ENCODE measurements around the gene M1AP. TPM values are rescaled to one million over a fixed set of nuclear protein-coding genes. Genes with fewer than 3 reads are reported as not detected.

The M1AP gene
- total RNA-seq, 1 donor from 2014 or later = not detected

DNA sequence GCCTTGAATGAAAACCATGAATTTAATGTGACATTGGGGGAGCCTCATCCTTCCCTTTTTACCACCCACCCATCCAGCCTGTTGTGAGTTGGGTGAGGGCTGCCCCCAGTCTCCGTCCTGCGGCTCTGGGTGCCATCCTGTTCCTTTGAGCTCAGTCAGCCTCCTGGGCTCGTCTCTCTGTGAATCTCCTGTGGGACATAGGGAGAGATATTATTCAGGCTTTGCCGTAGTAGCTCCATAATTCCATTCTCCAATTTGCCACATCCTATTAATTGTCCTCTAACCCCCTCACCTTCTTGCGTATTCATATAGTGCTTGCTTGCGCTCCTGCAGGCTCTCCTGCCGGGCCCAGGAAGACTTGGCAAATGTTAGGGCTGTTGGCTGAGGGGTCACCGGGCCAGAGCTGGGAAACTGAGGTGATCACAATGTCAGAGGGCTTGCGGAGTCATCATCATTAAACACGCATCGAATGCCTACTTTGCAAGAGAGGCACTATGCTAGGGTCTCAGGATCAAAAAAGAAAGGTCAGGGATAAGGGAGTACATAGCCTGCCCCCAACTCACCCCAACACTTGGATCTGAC is 121.4 kb downstream of the M1AP start:
- DNase-seq (ENCODE audit: low read depth) = no peak

DNA sequence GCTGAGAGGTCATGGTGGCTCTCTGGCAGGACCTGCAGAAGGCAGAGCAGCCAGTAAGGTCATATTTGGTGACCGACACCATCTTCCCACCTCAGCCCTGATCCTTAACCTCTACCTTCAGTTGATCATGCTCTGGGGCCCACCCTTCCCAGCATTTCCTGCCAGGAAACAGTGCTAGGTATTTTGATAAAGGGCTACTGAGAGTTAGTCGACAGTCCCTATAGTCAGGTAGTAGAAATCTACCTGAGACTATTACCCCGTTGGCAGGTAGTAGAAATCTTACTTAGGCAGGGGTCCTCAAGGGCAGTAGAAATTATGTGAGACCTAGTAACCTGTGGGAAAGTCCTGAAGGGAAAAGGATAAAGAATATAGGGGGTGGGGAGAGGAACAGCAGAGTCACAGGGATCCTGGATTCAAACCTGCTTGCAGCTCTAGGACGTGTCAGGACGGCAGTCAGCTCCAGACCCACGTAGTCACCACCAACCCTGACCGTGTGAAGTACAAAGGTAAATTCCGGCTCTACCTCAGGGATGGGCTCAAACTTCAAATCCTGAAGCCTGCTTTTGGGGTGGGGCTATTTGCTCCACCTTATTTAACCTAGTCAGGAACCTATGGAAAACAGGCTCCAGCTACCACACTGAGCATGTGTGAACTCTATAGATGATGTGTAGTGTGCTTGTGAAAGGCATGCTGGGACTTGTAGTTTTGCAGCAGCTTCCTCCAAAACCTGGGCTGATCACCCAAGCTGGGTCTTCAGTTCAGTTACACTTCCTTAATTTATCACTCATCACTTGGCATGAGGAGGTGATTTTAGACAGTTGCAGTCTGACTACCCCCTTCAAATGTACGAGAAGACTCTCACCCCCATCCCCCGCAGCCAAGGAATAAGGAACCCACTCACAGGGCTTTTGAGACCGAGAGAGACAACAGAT is 122.1 kb downstream of the M1AP start, which contains the start of gene DQX1:
DQX1 (minus strand) TSS at position 515 of the 932 bp plus-strand sequence; CDS start at position 13, 502 bp downstream.
- no peak for DNase-seq (ENCODE audit: low read depth)

DNA sequence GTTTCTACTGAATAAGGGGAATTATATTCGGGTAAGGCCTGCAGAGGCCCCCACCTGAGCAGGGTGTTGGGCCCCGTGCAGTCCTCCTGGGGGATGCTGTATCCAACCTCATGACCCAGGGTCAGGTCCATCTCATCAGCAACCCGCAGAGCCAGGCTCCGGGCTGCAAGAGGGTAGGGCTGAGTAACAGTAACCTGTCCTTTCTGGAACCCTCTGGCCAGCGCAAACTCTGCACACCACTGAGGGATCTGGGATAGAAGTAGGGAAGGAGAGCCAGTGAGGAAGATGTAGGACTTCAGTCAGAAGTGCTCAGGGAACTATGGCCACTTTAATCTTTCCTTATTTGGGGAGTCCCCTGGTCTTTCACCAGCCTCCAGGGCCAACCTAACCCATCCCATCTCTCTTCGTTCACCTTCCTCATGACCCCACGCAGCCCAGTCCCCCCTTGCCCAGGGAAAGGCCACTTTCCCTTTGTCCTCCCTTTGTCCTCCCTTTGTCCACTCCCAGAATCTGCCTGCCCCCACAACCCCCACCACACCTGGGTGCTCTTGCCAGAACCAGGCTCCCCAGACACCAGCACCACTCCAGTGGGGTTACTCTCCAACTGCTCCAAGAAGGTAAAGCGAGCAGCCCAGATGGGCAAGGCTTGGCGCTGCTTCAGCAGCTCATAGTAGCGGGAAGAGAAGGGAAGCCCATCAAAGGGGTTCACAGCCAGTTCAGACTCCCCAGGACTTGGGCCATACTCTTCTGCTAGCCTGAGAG is 123.0 kb downstream of the M1AP start:
- no peak for DNase-seq (ENCODE audit: low read depth)

DNA sequence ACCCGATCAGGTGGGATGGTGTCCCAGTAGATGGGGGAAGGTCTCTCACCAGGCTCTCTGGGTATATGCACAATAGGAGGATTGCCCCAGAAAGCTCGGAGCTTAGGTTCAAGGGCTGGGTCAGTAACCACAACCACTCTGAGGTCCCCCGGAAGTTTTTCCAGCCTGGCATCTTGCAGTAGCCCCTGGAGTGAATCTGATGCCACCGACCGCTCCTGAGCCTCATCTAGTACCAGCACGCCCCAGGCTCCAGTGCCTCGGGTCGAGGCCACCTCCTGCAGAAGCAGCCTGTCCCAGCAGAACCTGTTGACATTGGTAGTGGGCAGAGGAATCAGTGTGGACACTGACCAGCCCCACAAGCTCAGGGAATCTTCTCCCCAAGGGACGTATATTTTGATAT is 124.1 kb downstream of the M1AP start:
- DNase-seq (ENCODE audit: low read depth) = no peak

- no peak for DNase-seq (ENCODE audit: low read depth)
These were observed 125.6 kb downstream of the M1AP start for GRCh38 chr2:74522516-74522915.

- DNase-seq (ENCODE audit: low read depth) = no peak
These were observed 131.5 kb downstream of the M1AP start for GRCh38 chr2:74516650-74517049.

GRCh38 chr2:74515981-74516633 is 132.0 kb downstream of the M1AP start:
- DNase-seq (ENCODE audit: low read depth) = no peak

- no peak for DNase-seq (ENCODE audit: low read depth)
These were observed 132.7 kb downstream of the M1AP start for GRCh38 chr2:74515271-74515980.

- DNase-seq (ENCODE audit: low read depth) = no peak
These were observed 133.5 kb downstream of the M1AP start, which contains the start of gene TLX2 for GRCh38 chr2:74514368-74515270. Gene TLX2, plus strand, starts transcription at chr2:74514450. Its CDS starts 357 bp downstream, at chr2:74514807.

DNA sequence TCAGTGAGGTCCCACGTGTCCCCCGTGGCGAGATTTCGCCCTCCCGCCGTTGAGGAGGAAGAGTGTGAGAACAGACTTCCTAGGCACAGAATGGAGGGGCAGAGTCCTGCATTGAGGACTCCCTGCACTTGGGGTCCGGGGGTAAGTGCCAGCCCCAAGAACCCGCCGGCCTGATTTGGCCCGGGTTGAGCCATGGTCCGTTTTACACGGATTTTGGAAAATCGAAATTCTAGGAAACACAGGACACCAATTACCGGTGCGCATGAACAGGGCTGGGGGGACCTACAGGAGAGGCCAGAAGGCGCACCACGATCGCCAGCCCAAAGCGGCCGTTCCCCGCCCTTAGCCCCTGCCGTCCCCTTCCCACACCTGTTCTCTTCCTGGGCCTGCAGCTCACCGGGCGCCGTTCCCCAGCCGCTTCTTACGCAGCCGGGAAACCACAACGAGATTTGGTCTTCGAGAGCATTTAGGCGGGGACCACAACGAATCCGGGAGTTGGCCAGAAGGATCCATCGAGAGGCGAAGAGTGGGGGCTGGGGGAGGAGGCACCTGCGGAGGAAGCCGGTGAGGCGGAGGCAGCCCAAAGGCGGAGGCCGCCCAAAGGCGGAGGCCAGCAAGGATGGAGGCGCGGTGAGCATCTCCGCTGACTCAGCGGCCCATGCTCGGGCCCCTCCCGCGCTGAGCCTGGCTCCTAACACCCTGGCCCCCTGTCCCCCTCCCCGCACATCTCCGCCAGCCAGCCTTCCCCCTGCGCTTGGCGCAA is 134.3 kb downstream of the M1AP start:
- no peak for DNase-seq (ENCODE audit: low read depth)

DNA sequence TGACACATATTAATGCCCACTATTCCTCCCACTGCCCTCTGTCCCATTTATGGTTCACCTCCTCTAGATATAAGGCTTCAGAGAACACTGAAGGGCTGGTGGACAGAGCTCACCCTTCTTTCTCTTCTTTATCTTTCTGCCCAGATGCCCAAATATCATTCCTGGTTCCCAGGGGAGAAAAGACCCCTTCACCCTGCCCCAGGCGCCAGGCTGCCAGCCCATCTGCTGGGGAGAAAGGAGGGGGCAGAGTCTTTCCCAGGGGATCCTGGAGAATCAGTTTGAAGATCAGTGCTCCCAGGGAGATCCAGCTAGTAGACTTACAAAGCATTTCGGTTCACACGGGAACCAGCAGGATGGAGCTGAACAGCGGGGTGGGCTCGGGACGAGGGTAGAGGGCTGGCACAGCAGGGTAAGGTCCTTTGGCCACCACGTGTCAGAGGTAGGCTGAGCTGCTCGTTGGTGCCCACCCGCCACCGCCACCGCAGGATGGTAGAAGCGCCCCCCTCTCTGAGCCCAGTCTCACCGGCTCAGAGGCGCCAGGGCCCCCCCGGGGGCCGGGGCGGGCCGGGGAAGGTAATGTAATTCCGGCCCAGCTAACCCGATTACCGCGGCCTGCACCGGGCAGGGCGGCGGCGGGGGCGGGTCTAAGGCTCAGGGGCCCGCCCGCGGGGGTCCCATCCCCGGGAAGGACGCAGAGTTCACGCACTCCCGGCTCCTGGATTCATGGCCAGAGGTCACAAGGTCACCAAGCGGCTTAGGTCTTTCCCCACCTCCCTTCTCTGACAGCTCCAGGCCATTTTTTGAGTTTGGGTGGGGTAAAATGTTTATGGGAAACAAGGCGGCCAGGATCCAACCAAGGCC is 135.2 kb downstream of the M1AP start:
- DNase-seq (ENCODE audit: low read depth) = no peak

GRCh38 chr2:74511104-74511989 is 136.8 kb downstream of the M1AP start:
- peak; percentile 43 for DNase-seq (ENCODE audit: low read depth)

- DNase-seq (ENCODE audit: low read depth) = no peak
These were observed 137.9 kb downstream of the M1AP start for GRCh38 chr2:74510272-74510671.

GRCh38 chr2:74507926-74508520 is 140.1 kb downstream of the M1AP start:
- no peak for DNase-seq (ENCODE audit: low read depth)

Data from myocyte (in vitro differentiated cells).